ENCODE data around the gene FKRP. TPM values are rescaled to one million over a fixed set of nuclear protein-coding genes. Genes with fewer than 3 reads are reported as not detected.
"Not testable (repeated sequence)": the region's sequence is repeated elsewhere in the genome, so short reads cannot be mapped to it uniquely, and the experiment has no call there.

Gene FKRP
- polyA plus RNA-seq, 1 donor (not counting 4 experiments of a cell fraction or from before 2014, with no cell fraction given): 6.1 TPM

GRCh38 chr19:46775642-46776258 is 29.9 kb downstream of the FKRP start:
- no peak overlapping the region for H3K27ac ChIP-seq (ENCODE audit: control insufficient read depth, insufficient read depth, low read length)
- H3K9me3 ChIP-seq (ENCODE audit: control insufficient read depth, low read depth, low read length): no peaks in the 10 kb centered on the region
- H3K79me2 ChIP-seq (ENCODE audit: control insufficient read depth, insufficient read depth, low read length): peaks cover 19% of the 10 kb centered on the region
- peaks cover 28 to 33% of the 10 kb centered on the region in 2 experiments for H3K36me3 ChIP-seq (ENCODE audit: control insufficient read depth in 2 of 2, extremely low read depth in 1 of 2, insufficient read depth in 2 of 2, low read length in 2 of 2)
- dilution Hi-C loops (cut with MboI; ENCODE audit: extremely low pct_ligation_motif_present, low sequenced_read_pairs): no loop called here
- peaks cover 2% of the 10 kb centered on the region for H3K4me1 ChIP-seq (ENCODE audit: control insufficient read depth, extremely low read depth, insufficient read depth, low read length)
- H3K9me1 ChIP-seq (ENCODE audit: control insufficient read depth, extremely low read depth, insufficient read depth, low read length): no peaks in the 10 kb centered on the region
- peaks cover 14% of the 10 kb centered on the region for H4K20me1 ChIP-seq (ENCODE audit: control insufficient read depth, extremely low read depth, insufficient read depth, low read length)
- H3K4me3 ChIP-seq (ENCODE audit: control insufficient read depth in 2 of 3, extremely low read depth in 1 of 3, insufficient read depth in 2 of 3, low read depth in 1 of 3, low read length in 3 of 3): no peak overlapping the region
- no peak overlapping the region for H3K9ac ChIP-seq (ENCODE audit: control insufficient read depth, extremely low read depth, insufficient read depth, low read length)
- FAIRE-seq: no peak
- H3K27me3 ChIP-seq (ENCODE audit: control insufficient read depth, extremely low read depth, insufficient read depth, low read length): no peaks in the 10 kb centered on the region
- H3K4me2 ChIP-seq (ENCODE audit: control insufficient read depth, extremely low read depth, insufficient read depth, low read depth, low read length): no peak overlapping the region
- TF ChIP-seq, protein P1, sequence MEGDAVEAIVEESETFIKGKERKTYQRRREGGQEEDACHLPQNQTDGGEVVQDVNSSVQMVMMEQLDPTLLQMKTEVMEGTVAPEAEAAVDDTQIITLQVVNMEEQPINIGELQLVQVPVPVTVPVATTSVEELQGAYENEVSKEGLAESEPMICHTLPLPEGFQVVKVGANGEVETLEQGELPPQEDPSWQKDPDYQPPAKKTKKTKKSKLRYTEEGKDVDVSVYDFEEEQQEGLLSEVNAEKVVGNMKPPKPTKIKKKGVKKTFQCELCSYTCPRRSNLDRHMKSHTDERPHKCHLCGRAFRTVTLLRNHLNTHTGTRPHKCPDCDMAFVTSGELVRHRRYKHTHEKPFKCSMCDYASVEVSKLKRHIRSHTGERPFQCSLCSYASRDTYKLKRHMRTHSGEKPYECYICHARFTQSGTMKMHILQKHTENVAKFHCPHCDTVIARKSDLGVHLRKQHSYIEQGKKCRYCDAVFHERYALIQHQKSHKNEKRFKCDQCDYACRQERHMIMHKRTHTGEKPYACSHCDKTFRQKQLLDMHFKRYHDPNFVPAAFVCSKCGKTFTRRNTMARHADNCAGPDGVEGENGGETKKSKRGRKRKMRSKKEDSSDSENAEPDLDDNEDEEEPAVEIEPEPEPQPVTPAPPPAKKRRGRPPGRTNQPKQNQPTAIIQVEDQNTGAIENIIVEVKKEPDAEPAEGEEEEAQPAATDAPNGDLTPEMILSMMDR (optimal IDR thresholded peaks at IDR 0.05 in 1 of 3, IDR thresholded peaks at IDR 0.05 in 1 of 3, conservative IDR thresholded peaks at IDR 0.05 in 1 of 3; ENCODE audit: extremely low read depth in 1 of 3, insufficient read depth in 2 of 3, low read length in 3 of 3): no peak
- no peak for TF ChIP-seq EZH2 (IDR thresholded peaks at IDR 0.05; ENCODE audit: low read length)
- no peak for DNase-seq (ENCODE audit: low read depth, low spot score)
- H2AFZ ChIP-seq (ENCODE audit: control insufficient read depth, low read length): no peak overlapping the region

DNA sequence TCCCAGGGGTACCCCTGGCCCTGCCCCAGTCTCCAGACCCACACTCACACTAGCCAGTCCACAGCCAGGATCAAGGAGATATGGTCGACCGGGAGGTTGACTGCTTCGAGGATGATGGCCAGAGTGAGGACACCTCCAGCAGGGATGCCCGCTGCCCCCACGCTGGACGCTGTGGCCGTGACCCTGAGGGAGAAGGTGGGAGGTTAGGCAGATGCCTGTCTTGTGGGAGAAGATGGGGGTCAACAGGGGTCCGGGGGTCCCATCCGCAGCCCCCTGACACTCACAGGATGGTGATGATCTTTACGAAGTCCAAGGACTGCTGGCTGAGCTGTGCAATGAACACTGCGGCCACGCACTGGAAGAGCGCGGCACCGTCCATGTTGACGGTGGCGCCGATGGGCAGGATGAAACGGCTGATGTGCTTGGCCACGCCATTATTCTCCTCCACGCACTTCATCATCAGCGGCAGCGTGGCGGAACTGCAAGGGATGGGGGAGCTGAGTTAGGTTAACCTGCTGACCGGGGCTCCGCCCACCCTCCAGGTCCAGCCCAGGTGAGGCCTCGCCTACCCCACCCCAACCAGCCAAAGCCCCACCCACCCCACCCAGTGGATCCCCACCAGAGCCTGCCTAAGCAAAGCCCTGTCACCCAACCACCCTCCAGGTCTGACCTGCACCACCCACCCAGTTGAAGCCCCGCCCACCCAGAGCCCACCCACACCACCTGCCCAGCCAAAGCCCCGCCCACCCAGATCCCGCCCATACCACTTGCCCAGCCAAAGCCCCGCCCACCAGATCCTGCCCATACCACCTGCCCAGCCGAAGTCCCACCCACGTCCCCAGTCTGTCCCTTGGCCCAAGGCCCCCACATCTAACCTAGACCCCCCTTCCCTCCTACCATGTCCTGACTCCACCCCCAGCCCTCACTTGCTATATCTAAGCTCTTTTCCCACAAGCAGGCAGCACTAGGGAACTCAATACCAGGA is 31.4 kb downstream of the FKRP start:
- Histone ChIP-seq H3K27ac (ENCODE audit: control insufficient read depth, insufficient read depth, low read length) (no peak overlapping the region), H3K36me3 (ENCODE audit: control insufficient read depth in 2 of 2, extremely low read depth in 1 of 2, insufficient read depth in 2 of 2, low read length in 2 of 2) (peaks cover 31 to 39% of the 10 kb centered on the region in 2 experiments), H2AFZ (ENCODE audit: control insufficient read depth, low read length) (no peak overlapping the region), H3K79me2 (ENCODE audit: control insufficient read depth, insufficient read depth, low read length) (peaks cover 27% of the 10 kb centered on the region), H3K9me1 (ENCODE audit: control insufficient read depth, extremely low read depth, insufficient read depth, low read length) (no peaks in the 10 kb centered on the region), H3K4me1 (ENCODE audit: control insufficient read depth, extremely low read depth, insufficient read depth, low read length) (peaks cover 11% of the 10 kb centered on the region), H3K9me3 (ENCODE audit: control insufficient read depth, low read depth, low read length) (no peaks in the 10 kb centered on the region), H3K27me3 (ENCODE audit: control insufficient read depth, extremely low read depth, insufficient read depth, low read length) (no peaks in the 10 kb centered on the region), H4K20me1 (ENCODE audit: control insufficient read depth, extremely low read depth, insufficient read depth, low read length) (peaks cover 16% of the 10 kb centered on the region), H3K4me3 (ENCODE audit: control insufficient read depth in 2 of 3, extremely low read depth in 1 of 3, insufficient read depth in 2 of 3, low read depth in 1 of 3, low read length in 3 of 3) (no peak overlapping the region), H3K4me2 (ENCODE audit: control insufficient read depth, extremely low read depth, insufficient read depth, low read depth, low read length) (no peak overlapping the region), H3K9ac (ENCODE audit: control insufficient read depth, extremely low read depth, insufficient read depth, low read length) (no peak overlapping the region)
- FAIRE-seq (no peak), DNase-seq (ENCODE audit: low read depth, low spot score) (no peak)
- dilution Hi-C loops (cut with MboI; ENCODE audit: extremely low pct_ligation_motif_present, low sequenced_read_pairs): no loop called here
- TF ChIP-seq, protein P1 (optimal IDR thresholded peaks at IDR 0.05 in 1 of 3, IDR thresholded peaks at IDR 0.05 in 1 of 3, conservative IDR thresholded peaks at IDR 0.05 in 1 of 3; ENCODE audit: extremely low read depth in 1 of 3, insufficient read depth in 2 of 3, low read length in 3 of 3): no peak
- no peak for TF ChIP-seq EZH2 (IDR thresholded peaks at IDR 0.05; ENCODE audit: low read length)

DNA sequence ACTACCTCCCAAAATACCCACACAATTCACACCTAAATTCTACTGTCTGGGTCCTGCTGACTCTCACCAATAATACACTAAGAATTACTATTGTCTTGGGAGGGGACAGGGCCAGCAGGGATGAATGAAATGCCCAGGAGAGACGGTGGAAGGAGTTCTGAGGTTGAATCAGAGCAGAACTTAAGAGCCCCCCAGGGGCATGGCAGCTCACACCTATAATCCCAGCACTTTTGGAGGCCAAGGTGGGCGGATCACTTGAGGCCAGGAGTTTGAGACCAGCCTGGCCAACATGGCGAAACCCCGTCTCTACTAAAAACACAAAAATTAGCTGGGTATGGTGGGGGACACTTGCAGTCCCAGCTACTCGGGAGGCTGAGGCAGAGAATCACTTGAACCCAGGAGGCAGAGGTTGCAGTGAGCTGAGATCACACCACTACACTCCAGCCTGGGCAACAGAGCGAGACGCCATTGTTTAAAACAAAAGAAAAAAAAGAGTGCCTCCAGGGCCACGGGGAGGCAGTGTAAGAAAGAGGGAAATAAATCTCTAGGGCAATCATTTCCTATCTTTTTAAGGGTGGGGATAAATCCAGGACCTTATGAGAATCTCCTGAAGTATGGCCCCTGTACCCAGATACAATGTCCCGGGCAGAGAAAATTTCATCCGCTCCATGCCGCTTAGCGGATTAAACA is 32.2 kb downstream of the FKRP start:
- dilution Hi-C loops (cut with MboI; ENCODE audit: extremely low pct_ligation_motif_present, low sequenced_read_pairs): not testable (repeated sequence)

More for the DNA sequence above, 32.2 kb downstream of the FKRP start:
- not testable (repeated sequence) for H3K27me3 ChIP-seq (ENCODE audit: control insufficient read depth, extremely low read depth, insufficient read depth, low read length); H3K9me1 ChIP-seq (ENCODE audit: control insufficient read depth, extremely low read depth, insufficient read depth, low read length); H3K9ac ChIP-seq (ENCODE audit: control insufficient read depth, extremely low read depth, insufficient read depth, low read length); H3K27ac ChIP-seq (ENCODE audit: control insufficient read depth, insufficient read depth, low read length); H2AFZ ChIP-seq (ENCODE audit: control insufficient read depth, low read length); H3K4me3 ChIP-seq (ENCODE audit: control insufficient read depth in 2 of 3, extremely low read depth in 1 of 3, insufficient read depth in 2 of 3, low read depth in 1 of 3, low read length in 3 of 3); FAIRE-seq; H3K9me3 ChIP-seq (ENCODE audit: control insufficient read depth, low read depth, low read length); H3K4me2 ChIP-seq (ENCODE audit: control insufficient read depth, extremely low read depth, insufficient read depth, low read depth, low read length); DNase-seq (ENCODE audit: low read depth, low spot score)
- H3K79me2 ChIP-seq (ENCODE audit: control insufficient read depth, insufficient read depth, low read length): peaks cover 36% of the 10 kb centered on the region
- H4K20me1 ChIP-seq (ENCODE audit: control insufficient read depth, extremely low read depth, insufficient read depth, low read length): peaks cover 16% of the 10 kb centered on the region
- peaks cover 11% of the 10 kb centered on the region for H3K4me1 ChIP-seq (ENCODE audit: control insufficient read depth, extremely low read depth, insufficient read depth, low read length)
- H3K36me3 ChIP-seq (ENCODE audit: control insufficient read depth in 2 of 2, extremely low read depth in 1 of 2, insufficient read depth in 2 of 2, low read length in 2 of 2): peaks cover 39 to 48% of the 10 kb centered on the region in 2 experiments
